Neural progenitor cell (in vitro differentiated cells): Measurements from ENCODE around the gene HUNK.

ENCODE experiments used
- CTCF ChIP-seq: fragments of 200-600 bp; sonication (generic); IDR thresholded peaks from 2 replicates; pipeline ENCODE4 v1.5.1; 2017; ENCODE audit warnings: antibody characterized with exemption, mild to moderate bottlenecking
- EZH2 ChIP-seq: fragments of 200-600 bp; sonication (generic); IDR thresholded peaks from 2 replicates; pipeline ENCODE4 v1.6.1; 2017; ENCODE audit warnings: antibody characterized with exemption, mild to moderate bottlenecking, moderate library complexity
- EZH2phosphoT487 ChIP-seq: fragments of 200-600 bp; sonication (generic); IDR thresholded peaks from 2 replicates; pipeline ENCODE4 v1.6.1; 2017; ENCODE audit warnings: antibody characterized with exemption

GRCh38 chr21:31924548-31924947 lies 51.7 kb downstream of the HUNK start:
- TF ChIP-seq CTCF (no peak), EZH2 (no peak), EZH2phosphoT487 (no peak)
